GM19372 (cell line): ENCODE data around the gene INTS6L.

Source experiments
- ATAC-seq: cut with Tn5 transposase; IDR thresholded peaks from one replicate; pipeline ENCODE4 v1.9.1; 2021; ENCODE audit warnings: mild to moderate bottlenecking, low read depth, moderate library complexity; ENCODE audit not compliant: unreplicated experiment

The INTS6L gene

GRCh38 chrX:135520553-135521404, at the start of gene INTS6L:
INTS6L (plus strand) TSS chrX:135520660; CDS start chrX:135520993, 333 bp downstream.
- peak; percentile 65 for ATAC-seq

- ATAC-seq: no peak
Measured at GRCh38 chrX:135476378-135476777, 44.1 kb upstream of the INTS6L start.

- ATAC-seq: no peak
Measured at GRCh38 chrX:135477576-135477975, 42.9 kb upstream of the INTS6L start.

GRCh38 chrX:135480076-135480475, 40.4 kb upstream of the INTS6L start:
- no peak for ATAC-seq

- ATAC-seq: no peak
Measured at GRCh38 chrX:135481696-135482179, 38.7 kb upstream of the INTS6L start.

GRCh38 chrX:135484641-135485289, 35.7 kb upstream of the INTS6L start:
- ATAC-seq: no peak

GRCh38 chrX:135489542-135489941, 30.9 kb upstream of the INTS6L start:
- peak; percentile 91 for ATAC-seq

- ATAC-seq: no peak
Measured at GRCh38 chrX:135490979-135491514, 29.4 kb upstream of the INTS6L start.

- ATAC-seq: no peak
Measured at GRCh38 chrX:135494453-135494852, 26.0 kb upstream of the INTS6L start.

GRCh38 chrX:135497736-135498135, 22.7 kb upstream of the INTS6L start:
- ATAC-seq: no peak

- ATAC-seq: no peak
Measured at GRCh38 chrX:135498236-135498635, 22.2 kb upstream of the INTS6L start.

GRCh38 chrX:135505351-135505750, 15.1 kb upstream of the INTS6L start:
- ATAC-seq: no peak

- no peak for ATAC-seq
Measured at GRCh38 chrX:135509885-135510284, 10.6 kb upstream of the INTS6L start.

GRCh38 chrX:135512508-135513129, 7.8 kb upstream of the INTS6L start:
- no peak for ATAC-seq

- ATAC-seq: no peak
Measured at GRCh38 chrX:135513130-135513515, 7.3 kb upstream of the INTS6L start.

- ATAC-seq: no peak
Measured at GRCh38 chrX:135516376-135516775, 4.1 kb upstream of the INTS6L start.

GRCh38 chrX:135518161-135518560, 2.3 kb upstream of the INTS6L start:
- ATAC-seq: no peak

GRCh38 chrX:135520022-135520552, 373 bp upstream of the INTS6L start:
- peak; percentile 1 for ATAC-seq

GRCh38 chrX:135521405-135522131, 1.1 kb downstream of the INTS6L start:
- ATAC-seq: peak; percentile 62

- no peak for ATAC-seq
Measured at GRCh38 chrX:135522132-135522530, 1.7 kb downstream of the INTS6L start.
